H1 (cell line): ENCODE data around the gene SORCS3. TPM values are rescaled to one million over a fixed set of nuclear protein-coding genes. Genes with fewer than 3 reads are reported as not detected.

ENCODE experiments used
- CTCF ChIA-PET: fragments of 300-600 bp; sonication (Branson Sonifier 250); formaldehyde crosslinking; loops from one replicate; lab custom pipeline; 2021; ENCODE audit not compliant: partially characterized antibody; lab: Charles Lee
- POLR2A ChIA-PET: fragments of 300-600 bp; sonication (Branson Sonifier 250); formaldehyde crosslinking; loops from one replicate; lab custom pipeline; 2021; ENCODE audit warnings: inconsistent platforms; ENCODE audit not compliant: partially characterized antibody; lab: Charles Lee
- DNase-seq, 2 experiments: peaks; one replicate each; pipeline versions ENCODE4 v3.0.0 to v3.0.0-alpha.2; 2010 to 2022; ENCODE audit warnings: low spot score in 2 of 2, low read depth in 1 of 2, mixed read lengths in 1 of 2
- FAIRE-seq: peaks from 2 replicates; lab custom pipeline; 2011; peaks lifted over from hg19 to GRCh38; lab: Jason Lieb, UNC
- H2AFZ ChIP-seq: 2 replicates; pipeline ENCODE4 v1.8.1; 2012; ENCODE audit warnings: low read length, inconsistent platforms
- H2AK5ac ChIP-seq: 2 replicates; pipeline ENCODE4 v1.6.1; 2013; ENCODE audit warnings: low read depth, low read length
- H2BK120ac ChIP-seq: replicated peaks from 2 replicates; pipeline ENCODE3; 2013; ENCODE audit warnings: low read depth, low read length, inconsistent platforms
- H2BK12ac ChIP-seq: 2 replicates; pipeline ENCODE4 v1.6.1; 2013; ENCODE audit warnings: low read depth, low read length
- H2BK15ac ChIP-seq: 2 replicates; pipeline ENCODE4 v1.6.1; 2013; ENCODE audit warnings: low read length
- H2BK20ac ChIP-seq: 2 replicates; pipeline ENCODE4 v1.6.1; 2013; ENCODE audit warnings: low read length
- H2BK5ac ChIP-seq: 2 replicates; pipeline ENCODE4 v1.6.1; 2013; ENCODE audit warnings: low read depth, low read length
- H3K14ac ChIP-seq: 2 replicates; pipeline ENCODE4 v1.6.1; 2013; ENCODE audit warnings: inconsistent platforms; ENCODE audit not compliant: insufficient read length
- H3K18ac ChIP-seq: 2 replicates; pipeline ENCODE4 v1.6.1; 2013; ENCODE audit warnings: low read length; ENCODE audit errors: extremely low read depth
- H3K23ac ChIP-seq: 2 replicates; pipeline ENCODE4 v1.6.1; 2013; ENCODE audit warnings: inconsistent platforms; ENCODE audit not compliant: insufficient read length
- H3K23me2 ChIP-seq: 2 replicates; pipeline ENCODE4 v1.6.1; 2013; ENCODE audit warnings: low read depth, low read length
- H3K27ac ChIP-seq: 2 replicates; pipeline ENCODE4 v1.6.1; 2011; ENCODE audit warnings: low read depth, low read length, inconsistent platforms
- H3K27me3 ChIP-seq, 4 experiments: replicated peaks in 1 of 4; 1 replicate in 1 of 4; 2 replicates in 3 of 4; pipeline versions ENCODE4 v1.6.1 to v1.8.1; 2011 to 2013; ENCODE audit warnings: low read length in 3 of 4, mild to moderate bottlenecking in 3 of 4, inconsistent platforms in 2 of 4, mixed read lengths in 2 of 4, moderate library complexity in 1 of 4; ENCODE audit not compliant: control insufficient read depth in 3 of 4, insufficient read depth in 3 of 4; ENCODE audit errors: extremely low read depth in 1 of 4
- H3K36me3 ChIP-seq, 4 experiments: 2 replicates each; pipeline versions ENCODE4 v1.6.1 to v1.8.1; 2011 to 2013; ENCODE audit warnings: mild to moderate bottlenecking in 4 of 4, low read length in 3 of 4, moderate library complexity in 2 of 4, control low read depth in 1 of 4, inconsistent platforms in 1 of 4; ENCODE audit not compliant: insufficient read depth in 4 of 4, control insufficient read depth in 2 of 4
- H3K4ac ChIP-seq: replicated peaks from 2 replicates; pipeline ENCODE3; 2013; ENCODE audit warnings: low read length, low read depth, mixed read lengths, inconsistent platforms; ENCODE audit not compliant: insufficient read length
- H3K4me1 ChIP-seq, 4 experiments: replicated peaks in 1 of 4; 1 replicate in 1 of 4; 2 replicates in 3 of 4; pipeline versions ENCODE4 v1.6.1 to v1.8.1; 2011 to 2013; ENCODE audit warnings: low read length in 3 of 4, inconsistent platforms in 2 of 4, mixed read lengths in 1 of 4; ENCODE audit not compliant: insufficient read depth in 4 of 4, control insufficient read depth in 3 of 4
- H3K4me2 ChIP-seq, 2 experiments: 2 replicates each; pipeline versions ENCODE4 v1.6.1 to v1.8.1; 2011 to 2013; ENCODE audit warnings: low read depth in 2 of 2, low read length in 2 of 2, control low read depth in 1 of 2, inconsistent platforms in 1 of 2, mild to moderate bottlenecking in 1 of 2; ENCODE audit not compliant: insufficient read depth in 1 of 2
- H3K4me3 ChIP-seq, 4 experiments: fragments of 200-600, 300-600 bp in 1 of 4; sonication (generic), shearing (Covaris generic), sonication (Bioruptor Twin) in 1 of 4; 2 replicates each; pipeline versions ENCODE4 v1.5.1 to v1.8.1; 2011 to 2016; ENCODE audit warnings: low read length in 4 of 4, low read depth in 3 of 4, control low read depth in 2 of 4, inconsistent platforms in 2 of 4, mild to moderate bottlenecking in 2 of 4, mixed read lengths in 1 of 4, moderate library complexity in 1 of 4; ENCODE audit not compliant: insufficient read depth in 2 of 4; ENCODE audit errors: extremely low read depth in 1 of 4
- H3K56ac ChIP-seq: replicated peaks from 2 replicates; pipeline ENCODE3; 2013; ENCODE audit warnings: low read depth, mild to moderate bottlenecking, mixed read lengths, low read length, inconsistent platforms; ENCODE audit not compliant: insufficient read length
- H3K79me1 ChIP-seq: 2 replicates; pipeline ENCODE4 v1.6.1; 2013; ENCODE audit warnings: low read depth, low read length, control low read depth
- H3K79me2 ChIP-seq, 2 experiments: 2 replicates each; pipeline versions ENCODE4 v1.6.1 to v1.8.1; 2012 to 2013; ENCODE audit warnings: low read length in 2 of 2, mild to moderate bottlenecking in 2 of 2, inconsistent platforms in 1 of 2; ENCODE audit not compliant: insufficient read depth in 2 of 2, control insufficient read depth in 1 of 2
- H3K9ac ChIP-seq, 4 experiments: replicated peaks in 1 of 4; 1 replicate in 1 of 4; 2 replicates in 3 of 4; pipeline versions ENCODE4 v1.6.1 to v1.8.1; 2011 to 2013; ENCODE audit warnings: low read depth in 3 of 4, low read length in 3 of 4, control low read depth in 2 of 4, mild to moderate bottlenecking in 2 of 4, moderate library complexity in 2 of 4, inconsistent platforms in 1 of 4; ENCODE audit errors: extremely low read depth in 1 of 4
- H3K9me3 ChIP-seq, 2 experiments: 2 replicates each; pipeline versions ENCODE4 v1.6.1 to v1.8.1; 2012 to 2013; ENCODE audit warnings: mild to moderate bottlenecking in 2 of 2, moderate library complexity in 2 of 2, control low read depth in 1 of 2, inconsistent platforms in 1 of 2, low read depth in 1 of 2, low read length in 1 of 2, mixed read lengths in 1 of 2; ENCODE audit not compliant: insufficient read depth in 2 of 2
- H4K20me1 ChIP-seq, 2 experiments: replicated peaks in 1 of 2; 2 replicates each; pipeline versions ENCODE3 to v1.8.1; 2011 to 2013; ENCODE audit warnings: inconsistent platforms in 2 of 2, low read length in 2 of 2, mild to moderate bottlenecking in 1 of 2; ENCODE audit not compliant: insufficient read depth in 2 of 2, control insufficient read depth in 1 of 2
- H4K5ac ChIP-seq: 2 replicates; pipeline ENCODE4 v1.6.1; 2013; ENCODE audit warnings: low read length, low read depth, mixed read lengths, inconsistent platforms; ENCODE audit not compliant: insufficient read length
- H4K8ac ChIP-seq: 2 replicates; pipeline ENCODE4 v1.8.0; 2013; ENCODE audit warnings: mild to moderate bottlenecking, moderate library complexity, low read length, inconsistent platforms; ENCODE audit not compliant: insufficient read depth; ENCODE audit errors: extremely low read depth
- H4K91ac ChIP-seq: replicated peaks from 2 replicates; pipeline ENCODE3; 2013; ENCODE audit warnings: low read length, mixed read lengths, inconsistent platforms; ENCODE audit not compliant: insufficient read length
- BRCA1 ChIP-seq: IDR thresholded peaks from 2 replicates; pipeline ENCODE4 v1.6.1; 2012; ENCODE audit warnings: low read depth, low read length, improper control_type of control experiment
- CHD1 ChIP-seq: IDR thresholded peaks from 2 replicates; pipeline ENCODE4 v1.6.1; 2012; ENCODE audit warnings: low read depth, low read length, improper control_type of control experiment
- GTF2F1 ChIP-seq: IDR thresholded peaks from 2 replicates; pipeline ENCODE4 v1.6.1; 2012; ENCODE audit warnings: low read depth, low read length, improper control_type of control experiment, borderline replicate concordance
- HDAC2 ChIP-seq, 2 experiments: fragments of 300-600 bp in 1 of 2; sonication (generic) in 1 of 2; IDR thresholded peaks; 2 replicates each; pipeline ENCODE4 v1.6.1; 2011 to 2012; ENCODE audit warnings: low read depth in 2 of 2, low read length in 2 of 2, mild to moderate bottlenecking in 2 of 2, moderate library complexity in 2 of 2, borderline replicate concordance in 1 of 2, inconsistent platforms in 1 of 2
- RXRA ChIP-seq: IDR thresholded peaks from 2 replicates; pipeline ENCODE4 v1.6.1; 2011; ENCODE audit warnings: low read depth, mild to moderate bottlenecking, low read length, moderate library complexity; ENCODE audit not compliant: insufficient read depth
- TEAD4 ChIP-seq: IDR thresholded peaks from 2 replicates; pipeline ENCODE4 v1.6.1; 2012; ENCODE audit warnings: low read depth, low read length, inconsistent platforms, mixed read lengths
- WGBS, 2 experiments: shearing (Covaris generic) in 1 of 2; methylation state at CpG; one replicate each; pipeline versions ENCODE4 v1.1.6 to v1.1.7; 2013 to 2015; ENCODE audit warnings: low lambda C conversion rate in 2 of 2, mixed read lengths in 2 of 2, inconsistent platforms in 1 of 2, low coverage in 1 of 2, missing lambda C conversion rate in 1 of 2; ENCODE audit not compliant: insufficient replicate concordance in 2 of 2, insufficient coverage in 1 of 2, insufficient read length in 1 of 2; ENCODE audit errors: extremely low coverage in 1 of 2, missing lambda C conversion rate in 1 of 2; 5-methylcytosine and 5-hydroxymethylcytosine counted together
- polyA plus RNA-seq, 7 experiments: library from polyadenylated mRNA; depleted of rRNA in 3 of 7; stranded (reverse) in 5 of 7; unstranded in 2 of 7; fragments of >200 nt in 5 of 7; fragments of 200-250 nt in 2 of 7; gene quantifications; 1 replicate in 5 of 7; 2 replicates in 1 of 7; 4 replicates in 1 of 7; pipeline versions ENCODE4 v1.2.1 to v1.2.3, GENCODE V29; 2011 to 2013; ENCODE audit warnings: missing spikeins in 2 of 7, mixed read lengths in 2 of 7
- total RNA-seq: library from RNA; stranded (reverse); fragmentation: NEBNext Ultra II Directional; extraction: Animal tissue kit (Norgen Biotek cat#: 25700); gene quantifications from 2 replicates; pipeline ENCODE4 v1.2.1, GENCODE V29; 2021
- TF ChIP-seq, protein P1 (sequence below): IDR thresholded peaks from 2 replicates; pipeline ENCODE4 v1.6.1; 2011; ENCODE audit warnings: low read length, improper control_type of control experiment
- TF ChIP-seq, protein P2 (sequence below): IDR thresholded peaks from 2 replicates; pipeline ENCODE4 v1.6.1; 2012; ENCODE audit warnings: inconsistent platforms

SORCS3 gene
- total and polyA plus RNA-seq, 2 of the 8 experiments (the other 6 are each of a cell fraction or from before 2014, with no cell fraction given), result 0.26 to 0.88 TPM

DNA sequence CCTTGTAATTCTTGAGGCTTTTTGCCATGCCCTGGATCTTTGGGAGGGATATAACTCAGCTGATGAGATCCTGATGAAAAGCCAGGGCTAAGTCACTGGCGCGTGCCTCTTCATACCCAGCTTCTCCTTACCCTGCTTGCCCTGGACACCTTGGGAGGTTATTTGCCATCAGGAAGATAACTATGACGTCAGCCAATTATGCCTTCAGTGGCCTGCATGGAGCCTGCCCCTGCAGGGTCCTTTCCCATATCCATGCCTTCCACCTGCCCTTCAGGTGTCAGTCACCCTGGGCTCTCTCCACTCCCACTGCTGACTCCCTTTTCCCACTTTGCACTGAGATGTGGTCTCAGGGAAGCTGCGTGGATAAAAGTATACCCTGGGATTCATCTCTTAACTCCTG lies 520.1 kb downstream of the SORCS3 start:
- Histone ChIP-seq H3K9me3 (no peaks in the 10 kb centered on the region), H3K18ac (no peak overlapping the region), H4K91ac (no peak overlapping the region), H3K56ac (no peak overlapping the region), H3K4me1 (no peaks in the 10 kb centered on the region), H3K27ac (no peak overlapping the region), H3K79me2 (no peaks in the 10 kb centered on the region), H2BK15ac (no peak overlapping the region), H2AFZ (no peak overlapping the region), H4K5ac (no peak overlapping the region), H3K36me3 (no peaks in the 10 kb centered on the region), H3K4ac (no peak overlapping the region), H2BK20ac (no peak overlapping the region), H3K23ac (no peak overlapping the region), H2BK5ac (no peak overlapping the region), H3K79me1 (no peaks in the 10 kb centered on the region), H3K23me2 (no peaks in the 10 kb centered on the region; the same call in 1 of the 2 replicates), H2AK5ac (no peak overlapping the region), H2BK120ac (no peak overlapping the region), H4K8ac (no peak overlapping the region), H4K20me1 (no peaks in the 10 kb centered on the region), H2BK12ac (no peak overlapping the region), H3K4me2 (no peak overlapping the region), H3K9ac (no peak overlapping the region), H3K27me3 (no peaks in the 10 kb centered on the region), H3K14ac (no peak overlapping the region), H3K4me3 (no peak overlapping the region)
- DNase-seq (no peak), FAIRE-seq (no peak)
- TF ChIP-seq BRCA1 (no peak), GTF2F1 (no peak), CHD1 (no peak), HDAC2 (IDR thresholded peaks at IDR 0.05; ENCODE audit: borderline replicate concordance in 1 of 2, low read depth in 2 of 2, low read length in 2 of 2) (no peak), RXRA (no peak), TEAD4 (no peak)
- TF ChIP-seq, protein P1, sequence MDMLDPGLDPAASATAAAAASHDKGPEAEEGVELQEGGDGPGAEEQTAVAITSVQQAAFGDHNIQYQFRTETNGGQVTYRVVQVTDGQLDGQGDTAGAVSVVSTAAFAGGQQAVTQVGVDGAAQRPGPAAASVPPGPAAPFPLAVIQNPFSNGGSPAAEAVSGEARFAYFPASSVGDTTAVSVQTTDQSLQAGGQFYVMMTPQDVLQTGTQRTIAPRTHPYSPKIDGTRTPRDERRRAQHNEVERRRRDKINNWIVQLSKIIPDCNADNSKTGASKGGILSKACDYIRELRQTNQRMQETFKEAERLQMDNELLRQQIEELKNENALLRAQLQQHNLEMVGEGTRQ, result no peak
- TF ChIP-seq, protein P2, sequence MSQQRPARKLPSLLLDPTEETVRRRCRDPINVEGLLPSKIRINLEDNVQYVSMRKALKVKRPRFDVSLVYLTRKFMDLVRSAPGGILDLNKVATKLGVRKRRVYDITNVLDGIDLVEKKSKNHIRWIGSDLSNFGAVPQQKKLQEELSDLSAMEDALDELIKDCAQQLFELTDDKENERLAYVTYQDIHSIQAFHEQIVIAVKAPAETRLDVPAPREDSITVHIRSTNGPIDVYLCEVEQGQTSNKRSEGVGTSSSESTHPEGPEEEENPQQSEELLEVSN, result no peak
- 86% methylated on average over 4 of the region's 4 CpGs; no CpG with 5 or more reads in 1 of the 2 experiments for WGBS, 2 experiments
- ChIA-PET CTCF (no interaction called here), POLR2A (no interaction called here)
